H9 (cell line): ENCODE measurements around the gene EED. TPM values are rescaled to one million over a fixed set of nuclear protein-coding genes. Genes with fewer than 3 reads are reported as not detected.

Experiments used
- DNase-seq: peaks from one replicate; pipeline ENCODE4 v3.0.0-alpha.2; 2017
- H2AFZ ChIP-seq: one replicate; pipeline ENCODE4 v1.6.1; 2013; ENCODE audit warnings: mild to moderate bottlenecking, low read length, control low read depth, moderate library complexity
- H2AK5ac ChIP-seq: 2 replicates; pipeline ENCODE4 v1.6.1; 2013; ENCODE audit warnings: low read length, control low read depth, mixed read lengths; ENCODE audit not compliant: insufficient read length
- H2BK120ac ChIP-seq: one replicate; pipeline ENCODE4 v1.6.1; 2013; ENCODE audit warnings: low read depth, mild to moderate bottlenecking, low read length, control low read depth, inconsistent platforms; ENCODE audit not compliant: poor library complexity, severe bottlenecking
- H2BK12ac ChIP-seq: 2 replicates; pipeline ENCODE4 v1.6.1; 2013; ENCODE audit warnings: low read length, control low read depth, mixed read lengths, low read depth; ENCODE audit not compliant: insufficient read length
- H2BK15ac ChIP-seq: 2 replicates; pipeline ENCODE4 v1.6.1; 2013; ENCODE audit warnings: low read depth, low read length, control low read depth
- H2BK20ac ChIP-seq: one replicate; pipeline ENCODE4 v1.6.1; 2013; ENCODE audit warnings: low read depth, mild to moderate bottlenecking, low read length, control low read depth, inconsistent platforms; ENCODE audit not compliant: poor library complexity, severe bottlenecking
- H2BK5ac ChIP-seq: 2 replicates; pipeline ENCODE4 v1.6.1; 2013; ENCODE audit warnings: low read length, control low read depth, mixed read lengths; ENCODE audit not compliant: insufficient read length
- H3K14ac ChIP-seq: 2 replicates; pipeline ENCODE4 v1.6.1; 2013; ENCODE audit warnings: low read length, control low read depth; ENCODE audit not compliant: insufficient read depth
- H3K18ac ChIP-seq: 2 replicates; pipeline ENCODE4 v1.6.1; 2013; ENCODE audit warnings: low read depth, mild to moderate bottlenecking, mixed read lengths, low read length, control low read depth; ENCODE audit not compliant: insufficient read length
- H3K23ac ChIP-seq: 2 replicates; pipeline ENCODE4 v1.6.1; 2013; ENCODE audit warnings: low read length, control low read depth, mixed read lengths, low read depth; ENCODE audit not compliant: insufficient read length
- H3K23me2 ChIP-seq: 2 replicates; pipeline ENCODE4 v1.6.1; 2013; ENCODE audit warnings: low read depth, mild to moderate bottlenecking, mixed read lengths, low read length, control low read depth; ENCODE audit not compliant: insufficient read length, poor library complexity, severe bottlenecking
- H3K27ac ChIP-seq: 2 replicates; pipeline ENCODE4 v1.5.1; 2013; ENCODE audit warnings: low read length, control low read depth, mixed read lengths, low read depth; ENCODE audit not compliant: insufficient read length
- H3K27me3 ChIP-seq: 2 replicates; pipeline ENCODE4 v1.6.1; 2013; ENCODE audit warnings: low read length, control low read depth, inconsistent platforms; ENCODE audit not compliant: insufficient read depth
- H3K4ac ChIP-seq: 2 replicates; pipeline ENCODE4 v1.6.1; 2013; ENCODE audit warnings: low read depth, mild to moderate bottlenecking, control low read depth, inconsistent platforms, low read length, moderate library complexity
- H3K4me1 ChIP-seq: 2 replicates; pipeline ENCODE4 v1.6.1; 2013; ENCODE audit warnings: low read length, control low read depth, inconsistent platforms; ENCODE audit not compliant: insufficient read depth
- H3K4me2 ChIP-seq: 2 replicates; pipeline ENCODE4 v1.6.1; 2013; ENCODE audit warnings: low read length, control low read depth, mixed read lengths; ENCODE audit not compliant: insufficient read length, insufficient read depth
- H3K56ac ChIP-seq: 2 replicates; pipeline ENCODE4 v1.6.1; 2013; ENCODE audit warnings: low read depth, mild to moderate bottlenecking, mixed read lengths, low read length, control low read depth; ENCODE audit not compliant: insufficient read length
- H3K79me1 ChIP-seq: 2 replicates; pipeline ENCODE4 v1.6.1; 2013; ENCODE audit warnings: low read depth, mild to moderate bottlenecking, moderate library complexity, low read length, control low read depth, inconsistent platforms; ENCODE audit not compliant: insufficient read depth, poor library complexity, severe bottlenecking
- H3K79me2 ChIP-seq: 2 replicates; pipeline ENCODE4 v1.6.1; 2013; ENCODE audit warnings: low read length, control low read depth, inconsistent platforms; ENCODE audit not compliant: insufficient read depth
- H3K9ac ChIP-seq: 2 replicates; pipeline ENCODE4 v1.6.1; 2013; ENCODE audit warnings: low read length, control low read depth, mixed read lengths; ENCODE audit not compliant: insufficient read length; ENCODE audit errors: extremely low read depth
- H3K9me3 ChIP-seq: one replicate; pipeline ENCODE4 v1.6.1; 2013; ENCODE audit warnings: low read depth, low read length, inconsistent platforms; ENCODE audit not compliant: control insufficient read depth
- H3T11ph ChIP-seq: one replicate; pipeline ENCODE4 v1.6.1; 2013; ENCODE audit warnings: mild to moderate bottlenecking, low read length, control low read depth, inconsistent platforms
- H4K20me1 ChIP-seq: one replicate; pipeline ENCODE4 v1.6.1; 2013; ENCODE audit not compliant: control insufficient read depth, insufficient read length, insufficient read depth
- H4K5ac ChIP-seq: 2 replicates; pipeline ENCODE4 v1.6.1; 2013; ENCODE audit warnings: low read depth, mild to moderate bottlenecking, mixed read lengths, low read length, control low read depth; ENCODE audit not compliant: insufficient read length
- H4K8ac ChIP-seq: replicated peaks from 2 replicates; pipeline ENCODE4 v1.6.1; 2013; ENCODE audit warnings: low read length, control low read depth, mixed read lengths, low read depth; ENCODE audit not compliant: insufficient read length
- H4K91ac ChIP-seq: 2 replicates; pipeline ENCODE4 v1.6.1; 2013; ENCODE audit warnings: low read depth, mild to moderate bottlenecking, moderate library complexity, mixed read lengths, low read length, control low read depth; ENCODE audit not compliant: insufficient read length
- H3K27ac Mint-ChIP-seq, 3 experiments: 2 replicates in 2 of 3; 3 replicates in 1 of 3; pipeline ENCODE4 v1.8.0; 2020 to 2021; ENCODE audit warnings: mixed read lengths in 3 of 3, mild to moderate bottlenecking in 1 of 3, moderate library complexity in 1 of 3
- H3K27me3 Mint-ChIP-seq: 2 replicates; pipeline ENCODE4 v1.8.0; 2021; ENCODE audit warnings: low read depth, mild to moderate bottlenecking, moderate library complexity, mixed read lengths
- H3K36me3 Mint-ChIP-seq, 3 experiments: 2 replicates in 2 of 3; 3 replicates in 1 of 3; pipeline ENCODE4 v1.8.0; 2020 to 2021; ENCODE audit warnings: low read depth in 3 of 3, mixed read lengths in 3 of 3; ENCODE audit not compliant: insufficient read depth in 1 of 3
- H3K4me1 Mint-ChIP-seq, 2 experiments: 2 replicates each; pipeline ENCODE4 v1.8.0; 2020; ENCODE audit warnings: mixed read lengths in 2 of 2
- H3K4me3 Mint-ChIP-seq, 2 experiments: 2 replicates in 1 of 2; 3 replicates in 1 of 2; pipeline ENCODE4 v1.8.0; 2020 to 2021; ENCODE audit warnings: mild to moderate bottlenecking in 2 of 2, mixed read lengths in 2 of 2, moderate library complexity in 1 of 2
- H3K9me3 Mint-ChIP-seq, 2 experiments: 2 replicates in 1 of 2; 3 replicates in 1 of 2; pipeline ENCODE4 v1.8.0; 2020; ENCODE audit warnings: mild to moderate bottlenecking in 2 of 2, mixed read lengths in 2 of 2, moderate library complexity in 1 of 2
- CTCF ChIP-seq: fragments of 200-600 bp; sonication (generic); conservative IDR thresholded peaks from 3 replicates; pipeline ENCODE4 v1.8.0; 2021; ENCODE audit warnings: antibody characterized with exemption, mild to moderate bottlenecking
- WGBS: extraction: QIAGEN DNeasy Blood & Tissue Kit; methylation state at CpG from one replicate; pipeline ENCODE4 v1.1.7; 2013; ENCODE audit warnings: missing lambda C conversion rate, low lambda C conversion rate, mixed read lengths; ENCODE audit not compliant: insufficient read length; ENCODE audit errors: extremely low coverage; 5-methylcytosine and 5-hydroxymethylcytosine counted together
- total RNA-seq: library from RNA; stranded (reverse); gene quantifications from 2 replicates; pipeline ENCODE4 v1.2.1, GENCODE V29; 2021

The EED gene
- total RNA-seq, 1 experiment from 2014 or later = 34.1 TPM

GRCh38 chr11:86199354-86199753 lies 45.2 kb upstream of the EED start:
- H3K79me2 ChIP-seq = no peaks in the 10 kb centered on the region
- H3K79me1 ChIP-seq = no peaks in the 10 kb centered on the region
- no peak overlapping the region for H3K4ac ChIP-seq
- no peaks in the 10 kb centered on the region for H3K9me3 Mint-ChIP-seq
- H3K27ac Mint-ChIP-seq = no peak overlapping the region
- peaks cover 15% of the 10 kb centered on the region for H3K27me3 Mint-ChIP-seq
- H2BK12ac ChIP-seq = no peak overlapping the region
- H3K4me3 Mint-ChIP-seq = no peak overlapping the region
- DNase-seq = no peak
- H2BK120ac ChIP-seq = no peak overlapping the region
- no CpG with 5 or more reads among the region's 1 CpG for WGBS
- H4K91ac ChIP-seq = no peak overlapping the region
- H3K27ac ChIP-seq = no peak overlapping the region
- H3K23me2 ChIP-seq = no peaks in the 10 kb centered on the region
- no peak overlapping the region for H3K9ac ChIP-seq
- no peak overlapping the region for H2BK5ac ChIP-seq
- H4K8ac ChIP-seq = no peak overlapping the region
- no peak overlapping the region for H3K14ac ChIP-seq
- no peak for TF ChIP-seq CTCF
- H4K20me1 ChIP-seq = no peaks in the 10 kb centered on the region
- H2AFZ ChIP-seq = no peak overlapping the region
- no peak overlapping the region for H3K4me2 ChIP-seq
- no peak overlapping the region for H4K5ac ChIP-seq
- H3T11ph ChIP-seq = no peak overlapping the region
- no peak overlapping the region for H2BK20ac ChIP-seq
- no peak overlapping the region for H3K18ac ChIP-seq
- no peaks in the 10 kb centered on the region for H3K9me3 ChIP-seq
- H2BK15ac ChIP-seq = no peak overlapping the region
- no peak overlapping the region for H3K56ac ChIP-seq
- H2AK5ac ChIP-seq = no peak overlapping the region
- H3K4me1 Mint-ChIP-seq = no peaks in the 10 kb centered on the region
- no peaks in the 10 kb centered on the region for H3K36me3 Mint-ChIP-seq
- no peaks in the 10 kb centered on the region for H3K4me1 ChIP-seq
- H3K27me3 ChIP-seq = no peaks in the 10 kb centered on the region
- H3K23ac ChIP-seq = no peak overlapping the region
